Spinal cord (tissue), 10 donors: Measurements from ENCODE around the gene TRPT1. TPM values are rescaled to one million over a fixed set of nuclear protein-coding genes. Genes with fewer than 3 reads are reported as not detected.

Experiments
- DNase-seq, 6 donors: peaks; one replicate each; pipeline versions ENCODE4 v3.0.0 to v3.0.0-alpha.2; 2013 to 2015; ENCODE audit warnings: low spot score in 6 of 6, low read depth in 4 of 6
- H3K27ac ChIP-seq: one replicate; pipeline ENCODE4 v1.5.1; 2013; ENCODE audit warnings: low read depth, low read length, control low read depth
- H3K27me3 ChIP-seq: one replicate; pipeline ENCODE4 v1.6.1; 2013; ENCODE audit warnings: low read length; ENCODE audit not compliant: control insufficient read depth, insufficient read depth
- H3K36me3 ChIP-seq: one replicate; pipeline ENCODE4 v1.6.1; 2013; ENCODE audit warnings: low read length; ENCODE audit not compliant: control insufficient read depth, insufficient read depth
- H3K4me1 ChIP-seq: one replicate; pipeline ENCODE4 v1.6.1; 2013; ENCODE audit warnings: low read length; ENCODE audit not compliant: control insufficient read depth, insufficient read depth
- H3K4me3 ChIP-seq: one replicate; pipeline ENCODE4 v1.5.1; 2013; ENCODE audit warnings: low read depth, low read length, control low read depth
- H3K9me3 ChIP-seq: one replicate; pipeline ENCODE4 v1.6.1; 2013; ENCODE audit warnings: low read length; ENCODE audit not compliant: control insufficient read depth, insufficient read depth
- WGBS: methylation state at CpG from one replicate; pipeline ENCODE4 v1.1.5; 2013; ENCODE audit warnings: missing lambda C conversion rate; ENCODE audit not compliant: insufficient coverage; 5-methylcytosine and 5-hydroxymethylcytosine counted together
- polyA plus RNA-seq, 2 donors: library from polyadenylated mRNA; unstranded; fragments of 120-200 nt; gene quantifications; one replicate each; pipeline ENCODE4 v1.2.1, GENCODE V29; 2013; ENCODE audit not compliant: insufficient read length in 2 of 2
- total RNA-seq, 2 donors: library from RNA; depleted of rRNA in 1 of 2; stranded (reverse); fragments of 120-200 nt in 1 of 2; fragments of >200 nt in 1 of 2; gene quantifications; one replicate each; pipeline versions ENCODE4 v1.2.3 to v1.2.4, GENCODE V29; 2013 to 2014
- donor health status: healthy.

TRPT1 gene
- total and polyA plus RNA-seq, 4 donors, result 10.0 to 45.6 (median 41.7) TPM

DNA sequence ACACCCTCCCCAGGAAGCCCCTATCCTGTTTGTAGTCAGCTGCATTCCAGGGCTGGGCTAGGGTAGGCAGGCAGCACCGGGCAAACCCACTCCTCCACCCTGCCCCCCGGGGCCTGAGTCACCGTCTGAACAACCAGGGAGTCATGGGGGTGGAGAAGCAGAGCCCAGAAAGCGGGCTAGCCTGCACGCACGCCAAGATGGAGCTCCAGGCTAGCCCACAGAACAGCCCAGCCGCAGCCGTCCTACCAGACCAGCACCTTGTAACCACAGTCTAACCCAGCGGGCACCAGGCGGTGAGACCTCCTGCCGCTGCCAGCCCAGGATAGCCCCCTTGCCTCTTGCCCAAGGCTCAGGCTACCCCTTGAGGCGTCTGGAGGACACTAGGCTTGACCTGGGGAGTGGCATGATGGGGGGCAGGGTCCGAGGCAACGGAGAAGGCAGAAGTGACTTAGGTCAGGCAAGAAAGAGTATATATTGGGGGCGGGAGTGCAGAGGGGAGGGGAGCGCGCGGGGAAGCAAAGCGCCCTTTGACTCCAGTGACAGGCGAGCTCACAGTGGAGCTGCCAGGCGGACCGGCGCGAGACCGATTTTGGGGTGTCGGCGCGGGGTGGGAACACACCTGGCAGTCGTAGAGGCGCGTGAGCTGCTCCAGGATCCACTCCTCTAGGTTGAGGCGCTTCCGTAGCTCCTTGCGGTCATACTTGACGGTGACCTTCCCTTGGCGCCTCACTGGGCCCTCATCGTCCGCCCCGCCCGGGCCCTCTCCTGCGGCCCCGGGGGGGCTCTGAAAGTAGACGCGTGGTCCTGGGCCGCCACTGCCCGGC is 20.0 kb upstream of the TRPT1 start:
- Histone ChIP-seq H3K27me3 (peaks cover 6% of the 10 kb centered on the region), H3K4me1 (peaks cover 69% of the 10 kb centered on the region), H3K9me3 (no peaks in the 10 kb centered on the region), H3K4me3 (peak overlapping the region; percentile 62), H3K27ac (peak overlapping the region; percentile 41), H3K36me3 (peaks cover 37% of the 10 kb centered on the region)
- DNase-seq, result peak in 2 of 6 donors; percentile 63 to 75
- WGBS, result under 1% methylated on average over 39 of the region's 46 CpGs

DNA sequence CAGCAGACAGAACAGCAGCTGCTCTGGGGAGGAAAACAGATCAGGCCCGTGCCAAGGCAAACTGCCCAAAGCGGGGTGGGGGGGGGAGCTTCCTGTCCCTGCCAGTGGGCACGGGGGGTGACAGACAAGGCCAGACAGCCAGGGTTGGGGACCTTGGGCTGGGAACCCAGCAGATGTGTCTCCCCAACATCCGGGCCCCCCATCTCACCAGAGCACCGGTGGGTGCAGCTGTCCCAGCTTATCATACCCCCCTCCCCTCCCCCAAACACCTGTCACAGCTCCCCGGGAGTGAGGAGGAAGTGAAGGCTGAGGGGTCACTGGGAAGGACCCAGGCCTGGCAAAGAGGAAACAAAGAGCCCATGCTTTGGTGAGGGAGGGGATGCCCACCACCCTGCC is 19.4 kb upstream of the TRPT1 start:
- Histone ChIP-seq H3K9me3 (no peaks in the 10 kb centered on the region), H3K4me3 (peak overlapping the region; percentile 62), H3K27ac (peak overlapping the region; percentile 41), H3K4me1 (peaks cover 67% of the 10 kb centered on the region), H3K36me3 (peaks cover 37% of the 10 kb centered on the region), H3K27me3 (peaks cover 1% of the 10 kb centered on the region)
- WGBS, result 8% methylated on average over 2 of the region's 6 CpGs
- peak in 1 of 6 donors; percentile 66 for DNase-seq

DNA sequence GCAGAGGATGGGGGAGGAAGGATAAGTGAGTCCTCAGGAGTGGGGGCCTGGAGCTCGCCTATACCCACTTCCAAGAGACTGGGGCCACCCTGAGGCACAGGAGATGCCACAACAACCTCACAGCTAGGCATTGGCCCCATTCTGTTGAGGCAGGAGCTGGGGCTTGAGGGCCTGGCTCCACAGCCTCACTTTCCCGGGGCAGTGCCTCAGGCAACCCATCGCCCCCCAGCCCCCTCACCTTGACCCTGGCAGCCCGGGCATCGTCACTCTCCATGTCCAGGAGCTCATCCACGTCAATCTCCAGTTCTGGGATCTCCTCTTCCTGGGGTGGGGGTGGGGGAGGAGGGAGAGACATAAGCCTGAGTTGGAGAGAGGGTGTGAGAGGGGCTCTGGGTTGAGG is 19.0 kb upstream of the TRPT1 start:
- peaks cover 37% of the 10 kb centered on the region for H3K36me3 ChIP-seq
- no peaks in the 10 kb centered on the region for H3K9me3 ChIP-seq
- WGBS, result 77% methylated on average over 3 of the region's 6 CpGs
- no peak overlapping the region for H3K4me3 ChIP-seq
- H3K27ac ChIP-seq, result peak overlapping the region; percentile 41
- H3K4me1 ChIP-seq, result peaks cover 67% of the 10 kb centered on the region
- H3K27me3 ChIP-seq, result no peaks in the 10 kb centered on the region
- DNase-seq, result no peak

DNA sequence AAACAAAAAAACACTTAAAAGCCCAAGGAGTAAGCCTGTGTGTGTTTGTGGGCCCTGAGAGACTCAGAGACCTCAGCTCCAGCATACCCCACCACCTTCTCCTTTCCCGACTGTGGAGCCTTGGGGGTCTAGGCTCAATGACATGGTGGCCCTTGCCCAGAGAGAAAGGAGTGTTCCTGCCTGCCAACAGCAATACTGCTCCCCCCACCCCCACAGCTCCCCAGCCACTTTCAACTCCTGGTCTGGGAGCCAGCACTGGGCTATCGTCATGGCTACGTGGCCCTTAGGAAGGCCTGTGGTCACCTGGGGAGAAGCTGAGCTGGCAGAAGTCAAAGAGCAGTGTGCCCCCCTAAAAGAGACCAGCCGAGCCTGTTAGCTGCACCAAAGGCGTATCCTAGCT is 18.1 kb upstream of the TRPT1 start:
- no peak overlapping the region for H3K27ac ChIP-seq
- 56% methylated on average over 3 of the region's 5 CpGs for WGBS
- H3K4me3 ChIP-seq, result no peak overlapping the region
- DNase-seq, result no peak
- no peaks in the 10 kb centered on the region for H3K9me3 ChIP-seq
- H3K4me1 ChIP-seq, result peaks cover 67% of the 10 kb centered on the region
- no peaks in the 10 kb centered on the region for H3K27me3 ChIP-seq
- peaks cover 37% of the 10 kb centered on the region for H3K36me3 ChIP-seq

DNA sequence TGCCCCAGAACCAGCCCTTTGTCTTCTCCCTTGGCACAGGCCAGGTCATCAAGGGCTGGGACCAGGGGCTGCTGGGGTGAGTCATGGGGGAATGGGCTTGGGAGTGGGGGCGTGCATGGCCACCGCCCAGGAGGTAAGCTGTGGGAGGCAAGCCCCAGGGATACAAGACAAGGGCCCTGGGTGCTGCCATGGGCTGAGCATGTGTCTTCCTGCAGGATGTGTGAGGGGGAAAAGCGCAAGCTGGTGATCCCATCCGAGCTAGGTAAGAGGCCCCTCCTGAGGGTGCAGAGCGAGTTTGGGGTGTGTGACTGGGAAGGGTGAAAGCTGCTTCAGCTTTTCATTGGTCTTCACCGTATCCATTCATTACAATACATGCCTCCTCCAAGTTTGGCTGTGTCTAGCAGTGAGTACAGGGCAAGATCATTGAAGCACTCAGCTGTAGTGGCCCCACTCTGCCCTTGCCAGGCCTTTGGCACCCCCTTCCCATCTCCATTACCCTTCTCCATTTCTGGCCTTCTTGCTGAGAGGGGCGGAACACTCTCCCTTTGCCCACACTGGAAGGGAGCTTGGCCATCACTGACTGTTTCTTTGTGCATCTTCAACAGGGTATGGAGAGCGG is 17.4 kb upstream of the TRPT1 start:
- Histone ChIP-seq H3K36me3 (peaks cover 42% of the 10 kb centered on the region), H3K9me3 (no peaks in the 10 kb centered on the region), H3K4me3 (no peak overlapping the region), H3K27ac (no peak overlapping the region), H3K4me1 (peaks cover 67% of the 10 kb centered on the region), H3K27me3 (no peaks in the 10 kb centered on the region)
- DNase-seq, result no peak
- 100% methylated on average over 2 of the region's 8 CpGs for WGBS

DNA sequence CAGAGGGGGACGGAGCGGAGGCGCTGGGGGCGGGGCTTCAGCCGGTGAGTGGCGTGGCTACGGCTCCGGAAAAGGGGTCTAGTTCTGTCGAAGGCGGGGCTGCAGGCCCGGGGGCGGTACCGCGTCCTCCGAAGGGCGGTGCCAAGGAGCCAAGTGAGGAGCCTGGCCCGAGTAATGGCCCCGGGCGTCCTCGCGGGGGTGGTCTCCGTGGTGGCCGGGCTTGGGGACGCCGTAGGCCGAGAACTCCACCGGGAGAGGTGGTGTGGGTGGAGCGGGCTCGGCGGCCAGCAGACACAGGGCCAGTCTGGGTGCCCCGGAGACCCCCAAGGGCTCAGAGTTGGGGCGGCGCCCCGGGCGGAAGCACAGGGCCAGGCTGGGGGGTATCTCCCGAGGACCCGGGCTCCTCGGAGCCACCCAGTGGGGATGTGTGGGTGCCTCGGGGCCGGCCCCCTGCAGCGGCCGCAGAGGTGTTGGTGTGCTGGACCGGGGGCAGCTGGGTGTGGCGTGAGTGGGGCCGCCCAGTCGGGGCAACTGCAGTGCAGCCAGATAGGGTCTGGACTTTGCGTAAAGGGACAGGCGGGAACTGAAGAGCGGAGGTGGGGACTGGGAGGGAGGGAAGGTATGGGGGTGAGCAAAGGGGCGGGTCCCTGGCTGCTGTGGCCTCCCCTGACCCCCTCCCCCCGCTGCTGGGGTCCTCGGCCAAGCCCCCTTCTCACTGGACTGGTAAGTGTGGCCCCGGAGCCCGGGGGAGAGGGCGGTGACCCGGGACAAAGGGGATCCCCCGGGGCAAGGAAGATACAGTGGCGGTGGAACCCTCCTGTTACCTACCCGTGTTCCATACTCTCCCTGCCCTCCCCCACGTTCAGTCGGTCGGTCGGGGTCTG is 15.7 kb upstream of the TRPT1 start:
- Histone ChIP-seq H3K27ac (peak overlapping the region; percentile 100), H3K4me3 (peak overlapping the region; percentile 85), H3K27me3 (no peaks in the 10 kb centered on the region), H3K4me1 (peaks cover 57% of the 10 kb centered on the region), H3K36me3 (peaks cover 58% of the 10 kb centered on the region), H3K9me3 (no peaks in the 10 kb centered on the region)
- DNase-seq, result peak in 2 of 6 donors; percentile 24 to 57
- under 1% methylated on average over 58 of the region's 63 CpGs for WGBS

DNA sequence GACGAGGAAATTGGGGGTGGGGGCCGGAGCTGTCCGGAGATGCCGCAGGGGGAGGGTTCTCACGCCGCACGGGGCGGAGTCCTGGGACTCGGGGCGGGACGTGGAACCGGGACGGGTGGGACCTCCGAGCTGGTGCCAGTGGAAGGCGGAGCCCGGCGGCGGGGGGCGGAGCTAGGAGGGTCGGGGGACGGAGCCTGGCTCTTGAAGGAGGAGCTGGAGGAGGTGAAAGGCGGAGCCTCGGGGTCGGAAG is 15.2 kb upstream of the TRPT1 start:
- WGBS, result under 1% methylated on average over 24 of the region's 24 CpGs
- peak overlapping the region; percentile 100 for H3K27ac ChIP-seq
- H3K9me3 ChIP-seq, result no peaks in the 10 kb centered on the region
- H3K27me3 ChIP-seq, result no peaks in the 10 kb centered on the region
- peak overlapping the region; percentile 85 for H3K4me3 ChIP-seq
- H3K4me1 ChIP-seq, result peaks cover 57% of the 10 kb centered on the region
- DNase-seq, result peak; percentile 92 to 100 (median 99)
- H3K36me3 ChIP-seq, result peaks cover 62% of the 10 kb centered on the region

DNA sequence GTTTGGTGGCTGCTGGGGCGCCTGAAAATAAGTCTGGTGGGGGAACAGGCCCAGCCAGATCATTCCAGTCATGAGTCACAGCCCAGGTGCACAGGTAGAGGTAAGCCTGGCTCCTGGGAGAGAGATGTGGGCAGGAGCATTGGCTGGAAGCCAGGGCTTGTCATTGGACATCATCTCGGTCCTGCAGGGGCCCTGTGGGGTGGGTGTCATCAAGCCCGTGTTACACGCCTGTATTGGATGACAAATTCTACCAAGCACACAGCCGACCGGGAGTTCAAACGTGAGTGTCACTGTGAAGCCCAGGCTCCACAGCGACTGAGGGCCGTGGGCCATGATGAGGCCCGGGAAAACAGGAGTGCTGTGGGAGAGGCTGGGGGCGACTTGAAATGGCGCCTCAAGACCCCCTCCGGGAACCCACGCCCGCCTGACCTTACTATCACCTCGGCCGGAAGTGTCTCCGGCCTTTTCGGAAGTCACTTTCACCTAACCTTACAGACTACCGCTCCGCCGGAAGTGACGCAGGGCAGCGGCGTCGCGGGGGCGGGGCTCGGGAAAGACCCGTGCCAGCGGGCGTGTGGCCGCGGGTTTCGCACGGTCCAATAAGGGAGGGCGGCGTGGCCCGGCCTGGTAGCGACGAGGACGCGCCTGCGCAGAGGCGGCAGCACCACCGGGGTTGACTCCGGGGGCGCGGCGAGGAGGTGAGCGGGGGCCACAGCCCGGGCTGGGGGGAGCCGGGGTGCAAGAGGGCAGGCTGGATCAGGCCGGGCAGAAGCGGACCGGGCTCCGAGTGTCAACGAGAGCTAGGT is 14.7 kb upstream of the TRPT1 start, which contains the start of gene FKBP2:
TSS of gene FKBP2 (plus strand) at position 661 of the 806 bp plus-strand sequence. CDS start 1,293 bp downstream, outside the sequence.
- 2% methylated on average over 58 of the region's 58 CpGs for WGBS
- Histone ChIP-seq H3K4me1 (peaks cover 57% of the 10 kb centered on the region), H3K4me3 (peak within 1 kb of the TSS; percentile 85), H3K27me3 (no peaks in the 10 kb centered on the region), H3K9me3 (no peaks in the 10 kb centered on the region), H3K36me3 (peaks cover 67% of the 10 kb centered on the region), H3K27ac (peak within 1 kb of the TSS; percentile 100)
- DNase-seq, result peak; percentile 91 to 99 (median 97)
